Mesenchymal stem cell (in vitro differentiated cells and primary cell): Measurements from ENCODE around the gene IRF7.

Experiments
- DNase-seq: peaks from one replicate; pipeline ENCODE4 v3.0.0-alpha.2; 2013
- H2AFZ ChIP-seq: one replicate; pipeline ENCODE4 v1.6.1; 2013; ENCODE audit warnings: low read depth, mild to moderate bottlenecking, control low read depth, inconsistent platforms, low read length, moderate library complexity
- H2AK5ac ChIP-seq: 2 replicates; pipeline ENCODE4 v1.6.1; 2013; ENCODE audit warnings: low read length, moderate library complexity, mild to moderate bottlenecking, inconsistent platforms; ENCODE audit not compliant: severe bottlenecking
- H2BK120ac ChIP-seq: one replicate; pipeline ENCODE4 v1.6.1; 2013; ENCODE audit warnings: low read depth, mild to moderate bottlenecking, inconsistent platforms, low read length, moderate library complexity
- H2BK12ac ChIP-seq, 2 experiments: one replicate each; pipeline ENCODE4 v1.6.1; 2013; ENCODE audit warnings: inconsistent platforms in 2 of 2, low read length in 2 of 2, mild to moderate bottlenecking in 2 of 2, moderate library complexity in 2 of 2, control low read depth in 1 of 2
- H2BK15ac ChIP-seq: one replicate; pipeline ENCODE4 v1.6.1; 2013; ENCODE audit warnings: mild to moderate bottlenecking, low read depth, inconsistent platforms; ENCODE audit not compliant: poor library complexity, severe bottlenecking
- H2BK5ac ChIP-seq: 2 replicates; pipeline ENCODE4 v1.6.1; 2013; ENCODE audit warnings: low read depth, mild to moderate bottlenecking, low read length, control low read depth, inconsistent platforms; ENCODE audit not compliant: poor library complexity, severe bottlenecking
- H3K14ac ChIP-seq, 2 experiments: one replicate each; pipeline ENCODE4 v1.6.1; 2013; ENCODE audit warnings: inconsistent platforms in 2 of 2, low read length in 2 of 2, control low read depth in 1 of 2, mild to moderate bottlenecking in 1 of 2, moderate library complexity in 1 of 2
- H3K18ac ChIP-seq, 2 experiments: one replicate each; pipeline ENCODE4 v1.6.1; 2013; ENCODE audit warnings: inconsistent platforms in 2 of 2, low read length in 2 of 2, control low read depth in 1 of 2, low read depth in 1 of 2, mild to moderate bottlenecking in 1 of 2
- H3K23ac ChIP-seq, 2 experiments: one replicate each; pipeline ENCODE4 v1.6.1; 2013; ENCODE audit warnings: inconsistent platforms in 2 of 2, low read length in 2 of 2, mild to moderate bottlenecking in 2 of 2, moderate library complexity in 2 of 2, control low read depth in 1 of 2
- H3K27ac ChIP-seq: 2 replicates; pipeline ENCODE4 v1.5.1; 2013; ENCODE audit warnings: mild to moderate bottlenecking, moderate library complexity, low read length, control low read depth, inconsistent platforms; ENCODE audit not compliant: poor library complexity, severe bottlenecking
- H3K27me3 ChIP-seq, 2 experiments: 2 replicates each; pipeline versions ENCODE4 v1.6.1 to v1.7.0; 2013; ENCODE audit warnings: low read length in 2 of 2, mild to moderate bottlenecking in 2 of 2, moderate library complexity in 2 of 2, control low read depth in 1 of 2, inconsistent platforms in 1 of 2; ENCODE audit not compliant: control insufficient read depth in 1 of 2, insufficient read depth in 1 of 2
- H3K36me3 ChIP-seq, 2 experiments: 2 replicates each; pipeline versions ENCODE4 v1.6.1 to v1.7.0; 2013; ENCODE audit warnings: low read length in 2 of 2, control low read depth in 1 of 2, inconsistent platforms in 1 of 2, low read depth in 1 of 2, mild to moderate bottlenecking in 1 of 2; ENCODE audit not compliant: insufficient read depth in 2 of 2, control insufficient read depth in 1 of 2
- H3K4ac ChIP-seq, 2 experiments: one replicate each; pipeline ENCODE4 v1.6.1; 2013; ENCODE audit warnings: inconsistent platforms in 2 of 2, low read length in 2 of 2, mild to moderate bottlenecking in 2 of 2, moderate library complexity in 2 of 2, control low read depth in 1 of 2, low read depth in 1 of 2
- H3K4me1 ChIP-seq: 2 replicates; pipeline ENCODE4 v1.6.1; 2013; ENCODE audit warnings: low read depth, low read length, control low read depth; ENCODE audit not compliant: control insufficient read depth, insufficient read depth
- H3K4me2 ChIP-seq: 2 replicates; pipeline ENCODE4 v1.6.1; 2013; ENCODE audit warnings: low read length, mild to moderate bottlenecking, inconsistent platforms; ENCODE audit not compliant: poor library complexity, severe bottlenecking
- H3K4me3 ChIP-seq, 2 experiments: 2 replicates each; pipeline versions ENCODE4 v1.5.1 to v1.7.0; 2013; ENCODE audit warnings: low read length in 2 of 2, mild to moderate bottlenecking in 2 of 2, control low read depth in 1 of 2, low read depth in 1 of 2; ENCODE audit not compliant: insufficient read depth in 1 of 2
- H3K79me1 ChIP-seq: replicated peaks from 2 replicates; pipeline ENCODE4 v1.6.1; 2013; ENCODE audit warnings: mild to moderate bottlenecking, control low read depth, low read length, inconsistent platforms; ENCODE audit not compliant: poor library complexity, severe bottlenecking
- H3K9ac ChIP-seq: 2 replicates; pipeline ENCODE4 v1.7.0; 2013; ENCODE audit warnings: mild to moderate bottlenecking, low read length, moderate library complexity
- H3K9me3 ChIP-seq: 2 replicates; pipeline ENCODE4 v1.7.0; 2013; ENCODE audit warnings: mild to moderate bottlenecking, low read length; ENCODE audit not compliant: control insufficient read depth
- H4K8ac ChIP-seq: one replicate; pipeline ENCODE4 v1.6.1; 2013; ENCODE audit warnings: inconsistent platforms, mild to moderate bottlenecking, low read length, moderate library complexity
- H4K91ac ChIP-seq: one replicate; pipeline ENCODE4 v1.6.1; 2013; ENCODE audit warnings: mild to moderate bottlenecking, low read length, inconsistent platforms
- WGBS: methylation state at CpG from one replicate; pipeline ENCODE4 v1.1.7; 2013; ENCODE audit warnings: mixed read lengths; 5-methylcytosine and 5-hydroxymethylcytosine counted together

The IRF7 gene

GRCh38 chr11:635945-636510 lies 20.3 kb upstream of the IRF7 start:
- Histone ChIP-seq H3K4me1 (peaks cover 44% of the 10 kb centered on the region), H3K36me3 (peaks cover 0 to 19% of the 10 kb centered on the region in 2 experiments), H3K9ac (no peak overlapping the region), H3K23ac (no peak overlapping the region), H3K4ac (no peak overlapping the region), H2AK5ac (no peak overlapping the region), H3K27me3 (peaks cover 14 to 28% of the 10 kb centered on the region in 2 experiments), H3K9me3 (no peaks in the 10 kb centered on the region), H2BK12ac (no peak overlapping the region), H4K8ac (no peak overlapping the region), H3K4me3 (no peak overlapping the region), H3K4me2 (no peak overlapping the region), H2AFZ (no peak overlapping the region), H2BK5ac (no peak overlapping the region), H4K91ac (peak overlapping the region; percentile 11), H3K18ac (no peak overlapping the region), H3K79me1 (peaks cover 2% of the 10 kb centered on the region), H3K27ac (no peak overlapping the region), H2BK15ac (no peak overlapping the region), H3K14ac (no peak overlapping the region), H2BK120ac (no peak overlapping the region)
- no peak for DNase-seq
- 57% methylated on average over 22 of the region's 22 CpGs for WGBS

GRCh38 chr11:630871-631270 lies 15.1 kb upstream of the IRF7 start:
- H3K18ac ChIP-seq, result no peak overlapping the region
- H2AFZ ChIP-seq, result no peak overlapping the region
- 95% methylated on average over 5 of the region's 5 CpGs for WGBS
- H2BK5ac ChIP-seq, result no peak overlapping the region
- H3K9me3 ChIP-seq, result no peaks in the 10 kb centered on the region
- H2BK120ac ChIP-seq, result no peak overlapping the region
- H2AK5ac ChIP-seq, result no peak overlapping the region
- DNase-seq, result no peak
- no peak overlapping the region for H3K23ac ChIP-seq
- H3K27ac ChIP-seq, result no peak overlapping the region
- peaks cover 16% of the 10 kb centered on the region for H3K4me1 ChIP-seq
- H3K36me3 ChIP-seq, result peaks cover 0 to 9% of the 10 kb centered on the region in 2 experiments
- H3K27me3 ChIP-seq, result peaks cover 8 to 16% of the 10 kb centered on the region in 2 experiments
- no peak overlapping the region for H3K4ac ChIP-seq
- H3K9ac ChIP-seq, result no peak overlapping the region
- H3K4me3 ChIP-seq, result no peak overlapping the region
- no peak overlapping the region for H2BK15ac ChIP-seq
- no peaks in the 10 kb centered on the region for H3K79me1 ChIP-seq
- no peak overlapping the region for H3K14ac ChIP-seq
- no peak overlapping the region for H4K91ac ChIP-seq
- no peak overlapping the region for H2BK12ac ChIP-seq
- no peak overlapping the region for H3K4me2 ChIP-seq
- H4K8ac ChIP-seq, result no peak overlapping the region

- Histone ChIP-seq H3K9ac (no peak overlapping the region), H2AFZ (no peak overlapping the region), H4K91ac (no peak overlapping the region), H2BK5ac (no peak overlapping the region), H3K4me1 (peaks cover 20% of the 10 kb centered on the region), H3K27me3 (peaks cover 18% of the 10 kb centered on the region in 2 experiments), H3K4me3 (no peak overlapping the region), H3K9me3 (no peaks in the 10 kb centered on the region), H3K23ac (no peak overlapping the region), H2BK15ac (no peak overlapping the region), H2BK120ac (no peak overlapping the region), H2AK5ac (no peak overlapping the region), H3K14ac (no peak overlapping the region), H3K4ac (no peak overlapping the region), H3K27ac (no peak overlapping the region), H3K4me2 (no peak overlapping the region), H3K36me3 (peaks cover 0 to 22% of the 10 kb centered on the region in 2 experiments), H3K79me1 (peaks cover under 1% of the 10 kb centered on the region), H4K8ac (no peak overlapping the region), H3K18ac (no peak overlapping the region), H2BK12ac (no peak overlapping the region)
- 84% methylated on average over 8 of the region's 10 CpGs for WGBS
- no peak for DNase-seq
Measured at GRCh38 chr11:629237-629583, 13.5 kb upstream of the IRF7 start.

- Histone ChIP-seq H3K4ac (no peak overlapping the region), H2AK5ac (peak overlapping the region; percentile 56), H2AFZ (no peak overlapping the region), H3K9ac (no peak overlapping the region), H3K9me3 (no peaks in the 10 kb centered on the region), H3K27ac (no peak overlapping the region), H3K79me1 (peaks cover 2% of the 10 kb centered on the region), H2BK12ac (no peak overlapping the region), H3K4me2 (no peak overlapping the region), H3K27me3 (peaks cover 18% of the 10 kb centered on the region in 2 experiments), H4K91ac (peak overlapping the region; percentile 25), H4K8ac (no peak overlapping the region), H3K4me1 (peaks cover 23% of the 10 kb centered on the region), H2BK5ac (no peak overlapping the region), H3K23ac (no peak overlapping the region), H3K18ac (no peak overlapping the region), H2BK15ac (no peak overlapping the region), H2BK120ac (no peak overlapping the region), H3K4me3 (no peak overlapping the region), H3K36me3 (peaks cover 0 to 32% of the 10 kb centered on the region in 2 experiments), H3K14ac (no peak overlapping the region)
- WGBS, result 92% methylated on average over 31 of the region's 31 CpGs
- DNase-seq, result no peak
Measured at GRCh38 chr11:628056-628455, 12.3 kb upstream of the IRF7 start.
